Activated naive CD4-positive, alpha-beta T cell treated with anti-CD3 and anti-CD28 coated beads, Interleukin-2, amount 50 U/mL, for 16 hours (primary cell): Measurements from ENCODE around the gene PGAM5.
"Not testable (repeated sequence)": the region's sequence is repeated elsewhere in the genome, so short reads cannot be mapped to it uniquely, and the experiment has no call there.

ENCODE experiments used
- DNase-seq: peaks from one replicate; pipeline ENCODE4 v3.0.0-alpha.2; 2020

The PGAM5 gene

DNA sequence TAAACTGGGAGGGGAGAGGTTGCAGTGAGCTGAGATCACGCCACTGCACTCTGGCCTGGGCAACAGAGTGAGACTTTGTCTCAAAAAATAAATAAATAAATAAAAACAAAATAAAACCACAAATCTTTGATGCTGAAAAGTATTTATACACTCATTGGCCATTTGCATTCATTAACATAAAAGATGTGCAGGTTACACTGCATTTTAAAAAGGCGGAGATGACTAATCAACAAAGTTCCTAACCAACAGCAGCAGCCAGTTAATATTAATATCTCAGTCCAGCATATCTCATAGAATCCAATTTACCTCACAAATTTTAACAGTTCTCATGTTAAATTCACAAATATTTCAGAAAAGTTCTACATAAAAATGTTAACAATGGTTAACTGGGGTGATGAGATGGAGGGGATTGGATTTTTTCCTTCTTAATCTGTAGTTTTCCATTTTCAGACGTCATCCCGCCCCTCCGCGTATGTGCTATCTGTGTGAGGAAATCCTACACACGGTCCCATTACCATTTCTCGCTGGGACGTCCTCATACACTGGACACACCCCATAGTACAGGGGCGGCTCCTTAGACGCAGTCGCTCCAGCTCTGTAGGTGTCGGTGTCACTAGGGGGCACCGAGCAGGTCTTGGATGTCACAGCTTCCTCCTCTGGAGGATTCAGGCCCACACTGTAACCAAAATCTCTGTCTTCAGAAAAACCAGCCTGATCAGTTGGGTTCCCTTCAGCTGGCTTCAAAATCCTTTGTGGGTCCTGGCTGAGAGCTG is 43.7 kb downstream of the PGAM5 start:
- DNase-seq: no peak

DNA sequence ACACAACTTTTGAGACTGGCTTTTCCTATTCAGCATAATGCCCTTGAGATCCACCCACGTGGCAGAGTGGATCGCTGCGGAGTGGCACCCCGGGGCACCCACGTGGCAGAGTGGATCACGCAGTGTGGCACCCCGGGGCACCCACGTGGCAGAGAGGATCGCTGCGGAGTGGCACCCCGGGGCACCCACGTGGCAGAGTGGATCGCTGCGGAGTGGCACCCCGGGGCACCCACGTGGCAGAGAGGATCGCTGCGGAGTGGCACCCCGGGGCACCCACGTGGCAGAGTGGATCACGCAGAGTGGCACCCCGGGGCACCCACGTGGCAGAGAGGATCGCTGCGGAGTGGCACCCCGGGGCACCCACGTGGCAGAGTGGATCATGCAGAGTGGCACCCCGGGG is 48.2 kb downstream of the PGAM5 start:
- DNase-seq: not testable (repeated sequence)

DNA sequence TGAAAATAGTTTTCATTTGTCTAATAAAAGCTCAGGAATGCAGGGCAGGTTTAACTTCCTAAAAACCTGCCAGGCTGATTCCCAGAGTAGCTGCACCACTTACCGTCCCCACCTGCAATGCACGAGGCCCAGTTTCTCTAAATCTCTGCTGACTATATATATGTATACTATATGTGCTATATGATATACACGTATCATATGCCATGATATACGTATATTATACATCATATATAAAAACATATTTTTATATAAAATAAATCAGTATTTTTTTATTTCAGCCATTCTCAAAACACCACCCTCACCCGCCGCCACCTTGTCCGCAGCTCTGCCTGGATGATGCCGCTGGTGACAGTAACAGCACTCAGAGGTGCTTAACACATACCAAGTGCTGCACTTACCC is 48.7 kb downstream of the PGAM5 start:
- DNase-seq: no peak

DNA sequence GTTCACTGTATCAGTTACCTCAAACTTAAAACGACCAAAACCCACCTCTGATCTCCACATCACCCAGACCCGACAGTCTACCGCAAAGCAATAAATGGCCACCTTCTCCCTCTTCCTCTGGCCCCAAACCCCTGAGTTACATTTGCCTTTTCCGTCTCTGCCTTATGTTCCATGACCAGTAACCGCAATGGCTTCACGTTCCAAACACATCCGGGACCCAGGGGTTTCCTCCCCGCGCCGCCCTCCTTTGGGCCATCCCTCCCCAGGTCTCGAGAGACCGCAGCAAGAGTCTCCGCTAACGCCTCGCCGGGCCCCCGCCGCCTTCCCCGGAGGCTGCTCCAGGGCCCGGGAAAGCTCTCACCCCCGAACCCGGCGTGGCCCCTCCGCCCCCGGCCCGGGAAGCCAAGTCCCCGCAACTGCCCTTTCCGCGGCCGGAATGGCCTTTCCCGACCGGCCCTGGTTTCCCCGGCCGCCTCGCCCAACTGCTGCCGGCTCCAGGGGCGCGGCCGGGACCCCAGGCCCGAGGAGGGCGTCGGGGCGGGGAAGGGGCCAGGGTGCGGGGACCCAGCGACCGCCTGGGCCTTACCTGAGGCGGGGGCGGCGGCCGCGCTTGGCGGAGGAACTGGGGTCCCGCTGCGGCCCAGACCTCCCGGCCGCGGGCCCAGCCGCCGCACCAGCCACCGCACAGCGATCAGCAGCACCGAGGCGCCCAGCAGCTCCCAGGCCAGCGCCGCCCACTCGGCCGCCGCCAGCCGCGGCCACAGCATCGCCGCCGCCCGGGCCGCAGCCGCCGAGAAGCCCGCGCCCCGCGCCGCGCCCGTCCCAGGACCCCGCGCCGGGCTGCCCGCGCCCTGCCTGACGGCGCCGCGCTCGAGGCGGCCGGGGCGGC is 50.6 kb downstream of the PGAM5 start, which contains the start of gene ANKLE2:
TSS of gene ANKLE2 (minus strand) at position 801 of the 889 bp plus-strand sequence. CDS start at position 767, 34 bp downstream.
- DNase-seq: peak; percentile 70

DNA sequence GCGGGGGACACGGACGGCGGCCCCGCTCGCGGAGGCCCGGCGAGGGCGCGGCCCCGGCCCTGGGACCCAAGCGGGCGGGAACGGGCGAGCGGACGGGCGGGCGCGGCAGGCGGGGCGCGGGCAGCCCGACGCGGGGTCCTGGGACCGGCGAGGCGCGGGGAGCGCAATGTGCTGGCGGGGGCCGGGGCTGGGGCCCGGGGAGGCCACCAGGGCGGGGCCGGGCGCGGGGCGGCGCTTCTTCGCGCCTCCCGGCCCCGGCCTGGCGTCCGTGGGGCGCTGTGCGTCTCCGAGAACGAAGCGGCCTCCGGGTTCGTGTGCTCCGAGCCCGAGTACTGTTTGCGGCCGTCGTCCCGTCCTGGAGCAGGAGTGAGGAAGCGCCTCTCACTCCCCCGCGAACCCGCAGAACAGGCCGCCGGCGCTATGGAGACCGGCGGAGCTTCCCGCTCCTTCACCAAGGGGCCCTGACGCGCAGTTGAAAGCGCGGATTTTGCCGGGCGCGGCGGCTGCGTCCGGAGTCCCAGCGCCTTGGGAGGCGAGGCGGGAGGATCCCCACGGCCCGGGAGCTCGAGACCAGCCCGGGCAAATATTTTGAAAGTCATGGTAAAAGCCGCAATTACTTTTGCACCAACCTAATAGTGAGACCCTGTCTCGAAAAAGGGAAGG is 51.4 kb downstream of the PGAM5 start:
- DNase-seq: peak; percentile 89

DNA sequence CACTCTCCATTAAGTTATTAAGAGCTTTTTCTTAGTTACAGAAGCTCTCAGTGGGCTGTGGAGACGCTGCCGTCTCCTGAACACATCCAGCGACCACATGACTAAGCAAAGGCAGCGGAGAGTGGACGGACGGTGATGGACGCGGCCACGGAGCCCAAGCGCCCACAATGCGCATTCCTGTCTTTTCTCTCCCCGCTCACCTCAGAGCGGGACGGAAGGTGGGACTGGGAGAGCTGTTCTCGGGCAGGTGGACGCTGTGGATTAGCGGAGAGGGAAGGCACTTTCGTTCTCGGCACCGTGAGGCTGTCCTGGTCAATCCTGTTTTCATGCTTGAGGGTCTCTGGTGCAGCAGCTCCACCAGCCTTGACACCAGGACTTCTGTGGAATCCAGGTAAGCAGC is 53.6 kb downstream of the PGAM5 start:
- DNase-seq: no peak

DNA sequence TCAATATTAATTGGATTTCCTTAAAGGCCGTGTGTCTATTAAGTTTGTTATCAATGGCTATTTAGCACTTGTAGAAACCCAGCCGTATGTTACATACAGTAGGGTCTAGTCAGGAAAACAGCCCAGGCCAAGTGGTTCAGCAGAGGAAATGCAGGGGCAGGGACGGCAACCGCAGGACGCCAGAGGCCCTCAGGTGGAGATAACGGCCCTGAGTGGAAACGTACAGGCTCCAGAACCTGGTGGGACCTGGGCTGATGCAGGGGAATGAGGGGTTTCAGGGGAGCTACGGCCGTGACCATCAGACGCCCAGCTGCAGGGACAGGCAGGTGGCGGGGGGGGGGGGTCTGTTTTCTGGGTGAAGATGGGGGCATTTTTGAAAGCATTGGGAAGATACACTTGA is 54.7 kb downstream of the PGAM5 start:
- no peak for DNase-seq

DNA sequence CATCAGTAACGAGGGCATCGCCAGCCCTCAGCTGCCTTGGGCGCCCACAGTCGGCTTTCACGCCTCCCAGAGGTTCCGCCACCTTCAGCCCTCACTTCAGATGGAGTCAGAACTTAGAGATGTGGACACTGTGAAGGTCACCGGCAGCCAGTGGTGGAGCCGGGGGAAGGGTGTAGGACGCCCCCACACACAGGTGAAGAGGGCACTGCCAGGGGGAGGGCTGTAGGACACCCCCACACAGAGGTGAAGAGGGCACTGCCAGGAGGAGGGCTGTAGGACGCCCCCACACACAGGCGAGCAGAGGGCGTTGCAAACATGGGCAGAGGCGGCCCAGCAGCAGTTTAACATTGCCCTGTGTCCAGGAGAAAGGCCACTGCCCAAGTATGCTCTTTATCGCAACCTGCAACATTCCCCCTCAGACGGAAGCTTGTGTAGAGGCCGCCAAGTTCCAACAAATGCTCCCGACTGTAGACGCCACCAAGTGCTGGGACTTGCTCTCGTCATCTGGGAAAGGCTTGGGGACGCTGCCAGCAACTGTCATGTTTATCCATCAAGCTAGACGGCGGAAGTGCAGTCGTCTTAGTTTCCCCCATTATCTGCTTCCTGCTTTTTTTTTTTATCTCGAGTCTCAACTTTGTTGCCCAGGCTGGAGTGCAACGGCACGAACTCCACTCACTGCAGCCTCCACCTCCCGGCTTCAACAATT is 55.9 kb downstream of the PGAM5 start:
- DNase-seq: no peak

DNA sequence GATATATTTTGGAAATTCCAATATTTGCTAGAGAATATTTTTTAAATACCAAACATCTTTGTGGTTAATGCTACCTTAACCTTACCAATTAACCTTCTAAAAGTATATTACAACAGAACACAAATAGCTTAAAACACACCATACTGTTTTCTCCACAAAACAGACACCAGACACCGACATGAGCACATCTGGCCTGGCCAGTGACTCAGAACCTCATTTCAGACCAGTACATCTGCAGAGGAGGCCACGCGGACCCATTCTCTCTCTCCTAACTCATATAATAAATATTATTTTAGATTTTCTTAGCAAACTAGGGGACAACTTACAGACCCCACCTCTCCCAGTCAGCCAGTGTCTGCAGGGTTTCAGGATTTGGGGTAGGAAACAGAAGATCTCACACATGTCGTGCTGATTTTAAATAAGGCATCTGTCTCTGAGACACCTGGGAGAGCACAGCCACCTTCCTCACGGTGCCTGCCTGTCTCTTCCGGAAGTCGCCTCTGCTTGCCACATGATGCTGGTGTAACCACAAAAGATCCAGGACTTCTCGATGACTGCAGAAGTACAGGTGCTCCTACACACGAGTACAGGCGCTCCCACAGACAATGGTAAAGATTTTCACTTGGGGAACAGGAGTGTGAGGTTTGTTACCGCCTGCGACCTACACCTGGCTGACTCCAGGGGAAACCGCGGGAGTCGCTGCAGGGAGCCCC is 60.6 kb downstream of the PGAM5 start:
- peak; percentile 43 for DNase-seq
